HepG2 (cell line): Measurements from ENCODE around the gene SULT6B1. TPM values are rescaled to one million over a fixed set of nuclear protein-coding genes. Genes with fewer than 3 reads are reported as not detected.

Source experiments
- ARNT ChIP-seq: fragments of 450-650 bp; IDR thresholded peaks from 2 replicates; pipeline ENCODE4 v1.6.1; 2017
- ATF7-NPFF ChIP-seq: sonication (generic); formaldehyde crosslinking; IDR thresholded peaks from 2 replicates; pipeline ENCODE4 v1.8.1; 2023; ENCODE audit warnings: mild to moderate bottlenecking, low read depth, missing genetic modification reagents, moderate library complexity
- CREM ChIP-seq, 2 experiments: sonication (generic) in 1 of 2; formaldehyde crosslinking in 1 of 2; IDR thresholded peaks; 2 replicates each; pipeline versions ENCODE4 v1.4.0 to v1.6.1; 2016 to 2020; ENCODE audit warnings: antibody characterized with exemption in 1 of 2, mild to moderate bottlenecking in 1 of 2, missing genetic modification reagents in 1 of 2
- DR1 ChIP-seq: sonication (generic); formaldehyde crosslinking; IDR thresholded peaks from 2 replicates; pipeline ENCODE4 v1.8.0; 2021; ENCODE audit warnings: mild to moderate bottlenecking, missing genetic modification reagents, inconsistent platforms
- ISL2 ChIP-seq: sonication (generic); formaldehyde crosslinking; IDR thresholded peaks from 2 replicates; pipeline ENCODE4 v1.5.0; 2020; ENCODE audit warnings: missing genetic modification reagents
- MEIS1 ChIP-seq: sonication (generic); formaldehyde crosslinking; IDR thresholded peaks from 2 replicates; pipeline ENCODE4 v1.9.0; 2021; ENCODE audit warnings: mild to moderate bottlenecking, missing genetic modification reagents, moderate library complexity, borderline replicate concordance
- PCBP2 ChIP-seq: fragments of 200-400 bp; formaldehyde crosslinking; optimal IDR thresholded peaks from 2 replicates; pipeline ENCODE3; 2018; ENCODE audit warnings: low read length, low read depth; ENCODE audit not compliant: poor library complexity, severe bottlenecking
- RBFOX2 ChIP-seq: fragments of 200-400 bp; formaldehyde crosslinking; IDR thresholded peaks from 2 replicates; pipeline ENCODE4 v1.6.1; 2017; ENCODE audit warnings: low read depth, mild to moderate bottlenecking, low read length
- TP53 ChIP-seq: sonication (generic); formaldehyde crosslinking; conservative IDR thresholded peaks from 2 replicates; pipeline ENCODE4 v1.4.0; 2020; ENCODE audit warnings: missing genetic modification reagents
- ZNF136 ChIP-seq: sonication (generic); formaldehyde crosslinking; IDR thresholded peaks from 2 replicates; pipeline ENCODE4 v1.8.1; 2022; ENCODE audit warnings: low read depth, mild to moderate bottlenecking, moderate library complexity, missing genetic modification reagents
- polyA plus RNA-seq, 8 experiments: library from polyadenylated mRNA; depleted of rRNA in 3 of 8; stranded (reverse) in 7 of 8; unstranded in 1 of 8; fragments of >200 nt; fragmentation: Illumina TruSeq in 4 of 8; extraction: Trizol in 4 of 8; gene quantifications; 2 replicates each; pipeline versions ENCODE4 v1.2.1 to v1.2.3, GENCODE V29; 2011 to 2016; ENCODE audit warnings: low read depth in 4 of 8, missing spikeins in 1 of 8, mixed read lengths in 1 of 8; ENCODE audit not compliant: insufficient read depth in 1 of 8
- total RNA-seq, 5 experiments: library from RNA; depleted of rRNA; stranded (reverse); fragments of >200 nt; fragmentation: Illumina TruSeq; extraction: Trizol; gene quantifications; 2 replicates each; pipeline ENCODE4 v1.2.3, GENCODE V29; 2016; ENCODE audit warnings: low read depth in 1 of 5
- TF ChIP-seq, protein P1 (sequence below): fragments of 450-650 bp; IDR thresholded peaks from 2 replicates; pipeline ENCODE4 v1.6.1; 2017
- TF ChIP-seq, protein P2 (sequence below): sonication (generic); formaldehyde crosslinking; IDR thresholded peaks from 2 replicates; pipeline ENCODE4 v1.5.0; 2020; ENCODE audit warnings: missing genetic modification reagents, mild to moderate bottlenecking, borderline replicate concordance
- TF ChIP-seq, protein P3 (sequence below): sonication (generic); formaldehyde crosslinking; IDR thresholded peaks from 2 replicates; pipeline ENCODE4 v1.4.0; 2020; ENCODE audit warnings: missing genetic modification reagents
- TF ChIP-seq, protein P4 (sequence below): sonication (generic); formaldehyde crosslinking; IDR thresholded peaks from 2 replicates; pipeline ENCODE4 v1.9.0; 2022; ENCODE audit warnings: low read depth, missing genetic modification reagents
- TF ChIP-seq, protein P5 (sequence below): sonication (generic); formaldehyde crosslinking; IDR thresholded peaks from 2 replicates; pipeline ENCODE4 v1.4.0; 2020; ENCODE audit warnings: mild to moderate bottlenecking, missing genetic modification reagents
- TF ChIP-seq, protein P6 (sequence below): sonication (generic); formaldehyde crosslinking; IDR thresholded peaks from 2 replicates; pipeline ENCODE4 v1.5.0; 2020; ENCODE audit warnings: mild to moderate bottlenecking, missing genetic modification reagents

The SULT6B1 gene
- total and polyA plus RNA-seq, 2 of the 13 experiments (the other 11 are each of a cell fraction or from before 2014, with no cell fraction given) = not detected

DNA sequence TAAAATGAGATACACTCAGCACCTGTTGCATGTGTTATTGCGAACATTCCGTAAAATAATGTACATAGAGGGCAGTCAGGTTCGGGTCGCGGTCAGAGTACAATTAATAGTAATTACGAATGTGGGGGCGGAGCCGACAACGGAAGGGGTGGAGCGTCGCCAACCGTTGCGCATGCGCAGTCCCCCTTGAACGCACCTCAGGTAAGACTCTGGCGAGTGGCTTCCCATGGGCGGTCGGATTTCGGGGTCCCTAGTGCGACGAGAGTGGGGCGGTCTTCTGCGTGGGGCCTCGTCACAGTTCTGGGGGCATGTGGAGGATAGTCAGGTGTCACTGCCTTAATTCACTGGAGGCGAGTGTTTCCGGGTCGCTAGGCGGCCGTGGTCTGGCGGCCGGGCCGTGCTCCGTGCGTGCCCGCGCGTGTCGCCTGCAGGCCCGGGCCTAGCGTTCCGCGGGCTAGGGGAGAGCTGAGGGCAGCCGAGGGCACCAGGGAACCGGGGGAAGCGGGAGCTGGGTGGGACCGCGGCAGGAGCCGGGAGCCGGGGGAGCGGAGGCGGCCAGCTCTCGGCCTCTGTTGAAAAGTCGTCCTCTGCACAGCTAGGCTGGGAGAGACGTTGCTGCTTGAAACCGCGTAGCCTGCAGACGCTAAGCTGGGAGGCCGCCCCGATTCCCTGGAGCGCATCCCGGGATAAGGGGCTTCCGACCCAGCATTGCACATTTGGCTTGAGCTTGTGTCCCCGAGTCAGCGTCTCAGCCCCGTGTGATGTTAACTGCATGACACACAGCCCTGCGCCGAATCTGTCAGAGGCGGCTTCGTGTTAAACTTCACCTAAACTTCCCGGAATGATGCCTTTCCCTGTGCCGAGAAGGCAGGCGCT lies 8.1 kb upstream of the SULT6B1 start, which contains the start of gene CEBPZOS (continued):
- TF ChIP-seq ATF7-NPFF (CRISPR knock-in tag) = peak; percentile 92
- TF ChIP-seq MEIS1 (CRISPR knock-in tag) = peak; percentile 88
- TF ChIP-seq DR1 (CRISPR knock-in tag) = peak; percentile 75
- TF ChIP-seq ISL2 = peak; percentile 66; the same call in 1 of the 2 replicates
- TF ChIP-seq, protein P1, sequence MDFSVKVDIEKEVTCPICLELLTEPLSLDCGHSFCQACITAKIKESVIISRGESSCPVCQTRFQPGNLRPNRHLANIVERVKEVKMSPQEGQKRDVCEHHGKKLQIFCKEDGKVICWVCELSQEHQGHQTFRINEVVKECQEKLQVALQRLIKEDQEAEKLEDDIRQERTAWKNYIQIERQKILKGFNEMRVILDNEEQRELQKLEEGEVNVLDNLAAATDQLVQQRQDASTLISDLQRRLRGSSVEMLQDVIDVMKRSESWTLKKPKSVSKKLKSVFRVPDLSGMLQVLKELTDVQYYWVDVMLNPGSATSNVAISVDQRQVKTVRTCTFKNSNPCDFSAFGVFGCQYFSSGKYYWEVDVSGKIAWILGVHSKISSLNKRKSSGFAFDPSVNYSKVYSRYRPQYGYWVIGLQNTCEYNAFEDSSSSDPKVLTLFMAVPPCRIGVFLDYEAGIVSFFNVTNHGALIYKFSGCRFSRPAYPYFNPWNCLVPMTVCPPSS = no peak
- peak; percentile 98 for TF ChIP-seq RBFOX2
- TF ChIP-seq, protein P2, sequence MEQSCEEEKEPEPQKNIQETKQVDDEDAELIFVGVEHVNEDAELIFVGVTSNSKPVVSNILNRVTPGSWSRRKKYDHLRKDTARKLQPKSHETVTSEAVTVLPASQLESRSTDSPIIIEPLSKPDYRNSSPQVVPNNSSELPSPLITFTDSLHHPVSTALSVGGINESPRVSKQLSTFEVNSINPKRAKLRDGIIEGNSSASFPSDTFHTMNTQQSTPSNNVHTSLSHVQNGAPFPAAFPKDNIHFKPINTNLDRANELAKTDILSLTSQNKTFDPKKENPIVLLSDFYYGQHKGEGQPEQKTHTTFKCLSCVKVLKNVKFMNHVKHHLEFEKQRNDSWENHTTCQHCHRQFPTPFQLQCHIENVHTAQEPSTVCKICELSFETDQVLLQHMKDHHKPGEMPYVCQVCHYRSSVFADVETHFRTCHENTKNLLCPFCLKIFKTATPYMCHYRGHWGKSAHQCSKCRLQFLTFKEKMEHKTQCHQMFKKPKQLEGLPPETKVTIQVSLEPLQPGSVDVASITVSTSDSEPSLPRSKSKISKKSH = peak; percentile 99
- TF ChIP-seq PCBP2 = no peak
- TF ChIP-seq, protein P3, sequence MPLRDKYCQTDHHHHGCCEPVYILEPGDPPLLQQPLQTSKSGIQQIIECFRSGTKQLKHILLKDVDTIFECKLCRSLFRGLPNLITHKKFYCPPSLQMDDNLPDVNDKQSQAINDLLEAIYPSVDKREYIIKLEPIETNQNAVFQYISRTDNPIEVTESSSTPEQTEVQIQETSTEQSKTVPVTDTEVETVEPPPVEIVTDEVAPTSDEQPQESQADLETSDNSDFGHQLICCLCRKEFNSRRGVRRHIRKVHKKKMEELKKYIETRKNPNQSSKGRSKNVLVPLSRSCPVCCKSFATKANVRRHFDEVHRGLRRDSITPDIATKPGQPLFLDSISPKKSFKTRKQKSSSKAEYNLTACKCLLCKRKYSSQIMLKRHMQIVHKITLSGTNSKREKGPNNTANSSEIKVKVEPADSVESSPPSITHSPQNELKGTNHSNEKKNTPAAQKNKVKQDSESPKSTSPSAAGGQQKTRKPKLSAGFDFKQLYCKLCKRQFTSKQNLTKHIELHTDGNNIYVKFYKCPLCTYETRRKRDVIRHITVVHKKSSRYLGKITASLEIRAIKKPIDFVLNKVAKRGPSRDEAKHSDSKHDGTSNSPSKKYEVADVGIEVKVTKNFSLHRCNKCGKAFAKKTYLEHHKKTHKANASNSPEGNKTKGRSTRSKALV = peak; percentile 53; the same call in 1 of the 2 replicates
- no peak for TF ChIP-seq CREM (IDR thresholded peaks at IDR 0.05)
- no peak for TF ChIP-seq CREM (CRISPR knock-in tag; IDR thresholded peaks at IDR 0.05)
- TF ChIP-seq ARNT = no peak
- TF ChIP-seq TP53 (CRISPR knock-in tag) = no peak
- TF ChIP-seq, protein P4, sequence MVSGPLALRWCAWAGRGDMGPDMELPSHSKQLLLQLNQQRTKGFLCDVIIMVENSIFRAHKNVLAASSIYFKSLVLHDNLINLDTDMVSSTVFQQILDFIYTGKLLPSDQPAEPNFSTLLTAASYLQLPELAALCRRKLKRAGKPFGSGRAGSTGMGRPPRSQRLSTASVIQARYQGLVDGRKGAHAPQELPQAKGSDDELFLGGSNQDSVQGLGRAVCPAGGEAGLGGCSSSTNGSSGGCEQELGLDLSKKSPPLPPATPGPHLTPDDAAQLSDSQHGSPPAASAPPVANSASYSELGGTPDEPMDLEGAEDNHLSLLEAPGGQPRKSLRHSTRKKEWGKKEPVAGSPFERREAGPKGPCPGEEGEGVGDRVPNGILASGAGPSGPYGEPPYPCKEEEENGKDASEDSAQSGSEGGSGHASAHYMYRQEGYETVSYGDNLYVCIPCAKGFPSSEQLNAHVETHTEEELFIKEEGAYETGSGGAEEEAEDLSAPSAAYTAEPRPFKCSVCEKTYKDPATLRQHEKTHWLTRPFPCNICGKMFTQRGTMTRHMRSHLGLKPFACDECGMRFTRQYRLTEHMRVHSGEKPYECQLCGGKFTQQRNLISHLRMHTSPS (CRISPR knock-in tag) = no peak
- 0 out of 2 replicates have a peak, but pooled peaks have one; percentile 51 for TF ChIP-seq ZNF136 (CRISPR knock-in tag)
- TF ChIP-seq, protein P5, sequence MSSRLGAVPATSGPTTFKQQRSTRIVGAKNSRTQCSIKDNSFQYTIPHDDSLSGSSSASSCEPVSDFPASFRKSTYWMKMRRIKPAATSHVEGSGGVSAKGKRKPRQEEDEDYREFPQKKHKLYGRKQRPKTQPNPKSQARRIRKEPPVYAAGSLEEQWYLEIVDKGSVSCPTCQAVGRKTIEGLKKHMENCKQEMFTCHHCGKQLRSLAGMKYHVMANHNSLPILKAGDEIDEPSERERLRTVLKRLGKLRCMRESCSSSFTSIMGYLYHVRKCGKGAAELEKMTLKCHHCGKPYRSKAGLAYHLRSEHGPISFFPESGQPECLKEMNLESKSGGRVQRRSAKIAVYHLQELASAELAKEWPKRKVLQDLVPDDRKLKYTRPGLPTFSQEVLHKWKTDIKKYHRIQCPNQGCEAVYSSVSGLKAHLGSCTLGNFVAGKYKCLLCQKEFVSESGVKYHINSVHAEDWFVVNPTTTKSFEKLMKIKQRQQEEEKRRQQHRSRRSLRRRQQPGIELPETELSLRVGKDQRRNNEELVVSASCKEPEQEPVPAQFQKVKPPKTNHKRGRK = no peak
- TF ChIP-seq, protein P6, sequence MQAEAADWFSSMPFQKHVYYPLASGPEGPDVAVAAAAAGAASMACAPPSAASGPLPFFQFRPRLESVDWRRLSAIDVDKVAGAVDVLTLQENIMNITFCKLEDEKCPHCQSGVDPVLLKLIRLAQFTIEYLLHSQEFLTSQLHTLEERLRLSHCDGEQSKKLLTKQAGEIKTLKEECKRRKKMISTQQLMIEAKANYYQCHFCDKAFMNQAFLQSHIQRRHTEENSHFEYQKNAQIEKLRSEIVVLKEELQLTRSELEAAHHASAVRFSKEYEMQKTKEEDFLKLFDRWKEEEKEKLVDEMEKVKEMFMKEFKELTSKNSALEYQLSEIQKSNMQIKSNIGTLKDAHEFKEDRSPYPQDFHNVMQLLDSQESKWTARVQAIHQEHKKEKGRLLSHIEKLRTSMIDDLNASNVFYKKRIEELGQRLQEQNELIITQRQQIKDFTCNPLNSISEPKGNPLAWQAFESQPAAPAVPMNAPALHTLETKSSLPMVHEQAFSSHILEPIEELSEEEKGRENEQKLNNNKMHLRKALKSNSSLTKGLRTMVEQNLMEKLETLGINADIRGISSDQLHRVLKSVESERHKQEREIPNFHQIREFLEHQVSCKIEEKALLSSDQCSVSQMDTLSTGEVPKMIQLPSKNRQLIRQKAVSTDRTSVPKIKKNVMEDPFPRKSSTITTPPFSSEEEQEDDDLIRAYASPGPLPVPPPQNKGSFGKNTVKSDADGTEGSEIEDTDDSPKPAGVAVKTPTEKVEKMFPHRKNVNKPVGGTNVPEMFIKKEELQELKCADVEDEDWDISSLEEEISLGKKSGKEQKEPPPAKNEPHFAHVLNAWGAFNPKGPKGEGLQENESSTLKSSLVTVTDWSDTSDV (CRISPR knock-in tag) = peak; percentile 99
